ENCODE data around the gene DENND5A. TPM values are rescaled to one million over a fixed set of nuclear protein-coding genes. Genes with fewer than 3 reads are reported as not detected.
"Not testable (repeated sequence)": the region's sequence is repeated elsewhere in the genome, so short reads cannot be mapped to it uniquely, and the experiment has no call there.

DENND5A gene
- total RNA-seq, 4 donors from 2014 or later: 13.8 to 56.3 (median 23.4) TPM

GRCh38 chr11:9247863-9248262 is 17.3 kb downstream of the DENND5A start:
- Histone ChIP-seq H3K36me3 (no peaks in the 10 kb centered on the region), H3K9me3 (no peaks in the 10 kb centered on the region), H3K4me1 (peaks cover 0 to 22% (median 6%) of the 10 kb centered on the region in 3 donors), H3K27me3 (no peaks in the 10 kb centered on the region), H3K4me3 (no peak overlapping the region), H3K27ac (no peak overlapping the region)
- WGBS, 2 donors: 90 to 94% methylated on average over 2 of the region's 3 CpGs
- intact Hi-C loops (cut with DNase I): no loop called here
- no peak for DNase-seq
- no peak for TF ChIP-seq POLR2A (IDR thresholded peaks at IDR 0.05)
- no peak for TF ChIP-seq CTCF (IDR thresholded peaks at IDR 0.05)

GRCh38 chr11:9236242-9236641 is 28.9 kb downstream of the DENND5A start:
- 83 to 90% methylated on average over 9 to 10 of the region's 10 CpGs for WGBS, 2 donors
- H3K4me1 ChIP-seq: peaks cover 2 to 20% (median 4%) of the 10 kb centered on the region in 3 donors
- H3K27me3 ChIP-seq; intact Hi-C loops (cut with DNase I); H3K4me3 ChIP-seq; H3K27ac ChIP-seq; H3K36me3 ChIP-seq; DNase-seq; H3K9me3 ChIP-seq: not testable (repeated sequence)

GRCh38 chr11:9232482-9232881 is 32.7 kb downstream of the DENND5A start:
- Histone ChIP-seq H3K36me3 (no peaks in the 10 kb centered on the region), H3K27me3 (no peaks in the 10 kb centered on the region), H3K4me1 (peaks cover 8 to 45% (median 11%) of the 10 kb centered on the region in 3 donors), H3K27ac (peak overlapping the region in 1 of 4 donors; percentile 57), H3K4me3 (no peak overlapping the region), H3K9me3 (no peaks in the 10 kb centered on the region)
- intact Hi-C loops (cut with DNase I): no loop called here
- TF ChIP-seq CTCF (IDR thresholded peaks at IDR 0.05): no peak
- no peak for TF ChIP-seq POLR2A (IDR thresholded peaks at IDR 0.05)
- DNase-seq: no peak
- 73 to 85% methylated on average over 3 of the region's 3 CpGs for WGBS, 2 donors

GRCh38 chr11:9231848-9232177 is 33.3 kb downstream of the DENND5A start:
- H3K9me3 ChIP-seq: no peaks in the 10 kb centered on the region
- 0 to 5% methylated on average over 1 of the region's 1 CpG for WGBS, 2 donors

GRCh38 chr11:9230296-9230695 is 34.9 kb downstream of the DENND5A start:
- intact Hi-C loops (cut with DNase I): no loop called here
- no peak for TF ChIP-seq POLR2A (IDR thresholded peaks at IDR 0.05)
- TF ChIP-seq CTCF (IDR thresholded peaks at IDR 0.05): no peak
- Histone ChIP-seq H3K27ac (no peak overlapping the region), H3K9me3 (no peaks in the 10 kb centered on the region), H3K27me3 (no peaks in the 10 kb centered on the region), H3K4me3 (no peak overlapping the region), H3K4me1 (peaks cover 8 to 45% (median 11%) of the 10 kb centered on the region in 3 donors), H3K36me3 (no peaks in the 10 kb centered on the region)
- no peak for DNase-seq
- 70 to 77% methylated on average over 2 to 3 of the region's 3 CpGs for WGBS, 2 donors

More at GRCh38 chr11:9231848-9232177, 33.3 kb downstream of the DENND5A start:
- H3K27me3 ChIP-seq: no peaks in the 10 kb centered on the region
- intact Hi-C loops (cut with DNase I): no loop called here
- H3K27ac ChIP-seq: peak overlapping the region in 2 of 4 donors; percentile 57 to 64
- no peak for DNase-seq
- H3K36me3 ChIP-seq: no peaks in the 10 kb centered on the region
- H3K4me3 ChIP-seq: peak overlapping the region in 3 of 4 donors; percentile 18 to 54 (median 19)
- peaks cover 8 to 45% (median 11%) of the 10 kb centered on the region in 3 donors for H3K4me1 ChIP-seq
- no peak for TF ChIP-seq POLR2A (IDR thresholded peaks at IDR 0.05)
- TF ChIP-seq CTCF (IDR thresholded peaks at IDR 0.05): no peak

- Histone ChIP-seq H3K27me3 (no peaks in the 10 kb centered on the region), H3K9me3 (no peaks in the 10 kb centered on the region), H3K27ac (no peak overlapping the region), H3K4me3 (no peak overlapping the region), H3K36me3 (no peaks in the 10 kb centered on the region), H3K4me1 (peaks cover 8 to 40% (median 11%) of the 10 kb centered on the region in 3 donors)
- no peak for DNase-seq
- TF ChIP-seq CTCF (IDR thresholded peaks at IDR 0.05) (no peak), POLR2A (IDR thresholded peaks at IDR 0.05) (no peak)
- intact Hi-C loops (cut with DNase I): no loop called here
- WGBS, 2 donors: 79 to 81% methylated on average over 5 of the region's 5 CpGs
Measured at GRCh38 chr11:9228091-9228490, 37.1 kb downstream of the DENND5A start.

All from esophagus squamous epithelium (tissue), 5 donors.